HepG2 (cell line): ENCODE results near the gene TMEM151A. TPM values are rescaled to one million over a fixed set of nuclear protein-coding genes. Genes with fewer than 3 reads are reported as not detected.

Source experiments
- ATAC-seq: fragments of 200-7000 bp; cut with Tn5 transposase; 3 replicates; pipeline ENCODE4 v1.9.1; 2020; ENCODE audit warnings: mild to moderate bottlenecking, moderate library complexity
- BruUV-seq: library from RNA; stranded (reverse); fragments of 400-500 nt; replicated peaks from 2 replicates; lab custom pipeline; 2021; lab: Mats Ljungman, UMichigan
- CTCF ChIA-PET: fragments of 300-600 bp; formaldehyde crosslinking; extraction: SDS; loops from one replicate; lab custom pipeline; 2021; ENCODE audit warnings: low total read pairs, inconsistent platforms, low intra/inter-chr PET ratio; lab: Yijun Ruan, JAX
- POLR2A ChIA-PET: fragments of 350-600 bp; sonication (Branson Sonifier 250); formaldehyde crosslinking; loops from one replicate; lab custom pipeline; 2020; ENCODE audit warnings: antibody characterized with exemption, inconsistent platforms; lab: Yijun Ruan, JAX
- DNase-seq: peaks from one replicate; pipeline ENCODE4 v3.0.0-alpha.2; 2015; ENCODE audit warnings: low spot score
- FAIRE-seq: peaks from 3 replicates; lab custom pipeline; 2011; peaks lifted over from hg19 to GRCh38; lab: Jason Lieb, UNC
- H2AFZ ChIP-seq: one replicate; pipeline ENCODE4 v1.6.1; 2011; ENCODE audit warnings: low read length, inconsistent platforms
- H3K27ac ChIP-seq: fragments of 300-600 bp; 3 replicates; pipeline ENCODE4 v1.8.0; 2011; ENCODE audit warnings: mixed run types, mild to moderate bottlenecking, mixed read lengths, low read length, inconsistent platforms; ENCODE audit not compliant: insufficient read depth; ENCODE audit errors: extremely low read length
- H3K27me3 ChIP-seq, 2 experiments: fragments of 200-600 bp in 1 of 2; 2 replicates in 1 of 2; 3 replicates in 1 of 2; pipeline versions ENCODE4 v1.6.0 to v1.8.0; 2011; ENCODE audit warnings: low read length in 2 of 2, mild to moderate bottlenecking in 2 of 2, moderate library complexity in 2 of 2, inconsistent platforms in 1 of 2; ENCODE audit not compliant: insufficient read depth in 2 of 2, control insufficient read depth in 1 of 2
- H3K36me3 ChIP-seq, 2 experiments: fragments of 200-600 bp in 1 of 2; replicated peaks in 1 of 2; 2 replicates in 1 of 2; 3 replicates in 1 of 2; pipeline versions ENCODE4 v1.5.1 to v1.8.0; 2011; ENCODE audit warnings: low read length in 2 of 2, inconsistent platforms in 1 of 2; ENCODE audit not compliant: insufficient read depth in 2 of 2, control insufficient read depth in 1 of 2
- H3K4me1 ChIP-seq: 2 replicates; pipeline ENCODE4 v1.5.1; 2012; ENCODE audit warnings: low read length, inconsistent platforms; ENCODE audit not compliant: insufficient read depth
- H3K4me2 ChIP-seq: 2 replicates; pipeline ENCODE4 v1.6.0; 2011; ENCODE audit warnings: low read depth, low read length, inconsistent platforms
- H3K4me3 ChIP-seq, 3 experiments: fragments of 200-600 bp in 1 of 3; sonication (generic), shearing (Covaris generic) in 1 of 3; replicated peaks in 1 of 3; 2 replicates each; pipeline ENCODE4 v1.5.1; 2011 to 2016; ENCODE audit warnings: low read length in 3 of 3, inconsistent platforms in 2 of 3, low read depth in 2 of 3, mild to moderate bottlenecking in 2 of 3, control low read depth in 1 of 3, mixed read lengths in 1 of 3; ENCODE audit not compliant: insufficient read depth in 1 of 3
- H3K79me2 ChIP-seq: one replicate; pipeline ENCODE4 v1.6.1; 2011; ENCODE audit warnings: low read length, inconsistent platforms; ENCODE audit not compliant: insufficient read depth
- H3K9ac ChIP-seq: 2 replicates; pipeline ENCODE4 v1.6.0; 2011; ENCODE audit warnings: mild to moderate bottlenecking, low read depth, low read length, inconsistent platforms; ENCODE audit not compliant: insufficient read depth
- H3K9me3 ChIP-seq: 2 replicates; pipeline ENCODE4 v1.5.1; 2012; ENCODE audit warnings: mild to moderate bottlenecking, low read length
- H4K20me1 ChIP-seq: 2 replicates; pipeline ENCODE4 v1.6.0; 2011; ENCODE audit warnings: inconsistent platforms, mild to moderate bottlenecking, low read length, moderate library complexity; ENCODE audit not compliant: insufficient read depth
- FLYWCH1 ChIP-seq: sonication (generic); formaldehyde crosslinking; IDR thresholded peaks from 2 replicates; pipeline ENCODE4 v1.8.1; 2023; ENCODE audit warnings: mild to moderate bottlenecking, missing genetic modification reagents
- MED13 ChIP-seq: sonication (generic); formaldehyde crosslinking; IDR thresholded peaks from 2 replicates; pipeline ENCODE4 v1.5.0; 2020; ENCODE audit warnings: missing genetic modification reagents
- SALL2 ChIP-seq: sonication (generic); formaldehyde crosslinking; IDR thresholded peaks from 2 replicates; pipeline ENCODE4 v1.8.1; 2023; ENCODE audit warnings: mild to moderate bottlenecking, missing genetic modification reagents, inconsistent platforms
- SNAI1 ChIP-seq: sonication (generic); formaldehyde crosslinking; IDR thresholded peaks from 2 replicates; pipeline ENCODE4 v1.5.0; 2020; ENCODE audit warnings: mild to moderate bottlenecking, missing genetic modification reagents, borderline replicate concordance
- ZKSCAN5 ChIP-seq: sonication (generic); formaldehyde crosslinking; IDR thresholded peaks from 2 replicates; pipeline ENCODE4 v1.5.1; 2020; ENCODE audit warnings: mild to moderate bottlenecking, missing genetic modification reagents
- ZNF337 ChIP-seq: sonication (generic); formaldehyde crosslinking; IDR thresholded peaks from 2 replicates; pipeline ENCODE4 v1.5.1; 2020; ENCODE audit warnings: missing genetic modification reagents, low read depth, mild to moderate bottlenecking, borderline replicate concordance
- ZNF383 ChIP-seq: sonication (generic); formaldehyde crosslinking; IDR thresholded peaks from 2 replicates; pipeline ENCODE4 v1.4.0; 2020; ENCODE audit warnings: missing genetic modification reagents, mild to moderate bottlenecking, borderline replicate concordance
- ZNF550 ChIP-seq: sonication (generic); formaldehyde crosslinking; IDR thresholded peaks from 2 replicates; pipeline ENCODE4 v1.4.0; 2020; ENCODE audit warnings: mild to moderate bottlenecking, missing genetic modification reagents, borderline replicate concordance
- ZNF616 ChIP-seq: sonication (generic); formaldehyde crosslinking; IDR thresholded peaks from 2 replicates; pipeline ENCODE4 v1.5.0; 2020; ENCODE audit warnings: low read depth, mild to moderate bottlenecking, missing genetic modification reagents
- ZNF629 ChIP-seq: sonication (generic); formaldehyde crosslinking; conservative IDR thresholded peaks from 2 replicates; pipeline ENCODE4 v1.5.0; 2020; ENCODE audit warnings: missing genetic modification reagents
- ZSCAN29 ChIP-seq: sonication (generic); formaldehyde crosslinking; conservative IDR thresholded peaks from 2 replicates; pipeline ENCODE4 v1.4.0; 2020; ENCODE audit warnings: mild to moderate bottlenecking, missing genetic modification reagents
- WGBS: methylation state at CpG from one replicate; pipeline ENCODE4 v1.1.6; 2017; ENCODE audit warnings: low lambda C conversion rate; 5-methylcytosine and 5-hydroxymethylcytosine counted together
- in situ Hi-C: cut with HindIII; loops from 2 replicates; pipeline ENCODE4 v1.10.0; 2017; ENCODE audit warnings: low pct_unique_long_range_greater_than_20kb; ENCODE audit not compliant: extremely low pct_ligation_motif_present
- intact Hi-C: fragments of 100-400 bp; cut with micrococcal nuclease; formaldehyde crosslinking; loops from one replicate; pipeline ENCODE4 v1.10.0; 2022; ENCODE audit not compliant: unreplicated experiment
- polyA plus RNA-seq, 8 experiments: library from polyadenylated mRNA; depleted of rRNA in 3 of 8; stranded (reverse) in 7 of 8; unstranded in 1 of 8; fragments of >200 nt; fragmentation: Illumina TruSeq in 4 of 8; extraction: Trizol in 4 of 8; gene quantifications; 2 replicates each; pipeline versions ENCODE4 v1.2.1 to v1.2.3, GENCODE V29; 2011 to 2016; ENCODE audit warnings: low read depth in 4 of 8, missing spikeins in 1 of 8, mixed read lengths in 1 of 8; ENCODE audit not compliant: insufficient read depth in 1 of 8
- total RNA-seq, 5 experiments: library from RNA; depleted of rRNA; stranded (reverse); fragments of >200 nt; fragmentation: Illumina TruSeq; extraction: Trizol; gene quantifications; 2 replicates each; pipeline ENCODE4 v1.2.3, GENCODE V29; 2016; ENCODE audit warnings: low read depth in 1 of 5
- TF ChIP-seq, protein P1 (sequence below): sonication (generic); formaldehyde crosslinking; IDR thresholded peaks from 2 replicates; pipeline ENCODE4 v1.4.0; 2020; ENCODE audit warnings: missing genetic modification reagents, borderline replicate concordance
- TF ChIP-seq, protein P2 (sequence below): sonication (generic); formaldehyde crosslinking; IDR thresholded peaks from 2 replicates; pipeline ENCODE4 v1.8.0; 2022; ENCODE audit warnings: mild to moderate bottlenecking, missing genetic modification reagents
- TF ChIP-seq, protein P3 (sequence below): fragments of 450-650 bp; IDR thresholded peaks from 2 replicates; pipeline ENCODE4 v1.6.1; 2016
- TF ChIP-seq, protein P4 (sequence below): sonication (generic); formaldehyde crosslinking; IDR thresholded peaks from 2 replicates; pipeline ENCODE4 v1.5.0; 2020; ENCODE audit warnings: missing genetic modification reagents

Gene TMEM151A
- total and polyA plus RNA-seq, 2 of the 13 experiments (the other 11 are each of a cell fraction or from before 2014, with no cell fraction given), result 0.18 to 0.33 TPM

DNA sequence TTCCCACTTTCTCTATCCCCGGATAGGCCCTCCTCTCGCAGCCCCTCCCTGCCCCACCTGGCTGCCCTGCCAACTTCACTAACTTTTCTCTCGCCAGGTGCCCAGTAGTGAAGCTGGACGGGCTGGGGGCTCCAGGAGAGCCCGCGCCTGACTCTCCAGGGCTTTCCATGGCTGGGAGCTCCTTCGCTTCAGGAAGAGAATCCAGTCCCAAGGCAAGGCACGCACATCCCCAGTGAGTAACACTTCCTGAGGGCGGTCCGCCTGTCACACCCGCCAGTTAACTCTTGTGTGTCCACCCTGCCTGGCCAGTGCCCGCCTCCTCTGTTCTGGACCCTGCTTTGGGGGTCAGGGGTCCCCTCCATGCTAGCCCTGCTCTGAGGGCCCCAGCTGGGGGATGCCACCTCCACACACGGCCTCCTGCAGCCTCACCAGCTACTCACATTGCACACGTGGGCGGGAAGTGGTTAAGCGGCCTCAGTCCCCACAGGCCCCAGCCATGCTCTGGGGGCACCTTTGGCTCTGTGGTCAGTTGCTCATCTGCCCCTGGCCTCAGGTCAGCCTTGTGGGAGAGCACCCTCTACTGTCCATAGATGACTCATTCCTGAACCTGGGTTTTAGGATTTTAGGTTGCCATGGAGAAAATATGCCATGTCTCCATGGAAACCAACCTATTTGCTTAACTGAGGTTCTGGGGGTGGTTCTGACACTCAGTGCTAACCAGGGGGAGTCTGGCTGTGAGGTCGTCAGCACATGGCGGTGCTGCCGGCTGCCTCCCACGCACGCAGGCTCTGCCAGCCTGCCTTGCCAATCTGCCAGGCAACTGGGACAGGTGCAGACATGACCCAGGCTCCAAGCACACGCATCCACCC, 44.8 kb downstream of the TMEM151A start, which contains the start of gene RIN1:
TSS of gene RIN1 (minus strand) at position 201 of the 869 bp plus-strand sequence. CDS start at position 169, 32 bp downstream.
- Histone ChIP-seq H3K9me3 (no peaks in the 10 kb centered on the region), H4K20me1 (no peaks in the 10 kb centered on the region), H3K4me1 (peaks cover 19% of the 10 kb centered on the region), H3K79me2 (no peaks in the 10 kb centered on the region), H3K4me2 (peak within 1 kb of the TSS; percentile 87), H3K36me3 (peaks cover 12 to 21% of the 10 kb centered on the region in 2 experiments; a peak in 4 of 5 replicates), H3K27me3 (no peaks in the 10 kb centered on the region), H3K27ac (peak within 1 kb of the TSS; percentile 63), H2AFZ (no peak within 1 kb of the TSS), H3K4me3 (peak within 1 kb of the TSS; percentile 64 to 79 (median 70)), H3K9ac (peak within 1 kb of the TSS; percentile 67)
- in situ Hi-C loops (no loop called here), intact Hi-C loops (loop anchor here (1.0 kb wide), 1 partner anchor 24 kb away; no protein-coding TSS in a partner anchor)
- peak; percentile 96 for FAIRE-seq
- ATAC-seq, result peak; percentile 91
- 25% methylated on average over 11 of the region's 22 CpGs for WGBS
- peak; percentile 89 for DNase-seq
- BruUV-seq, result no TSS peak
- ChIA-PET POLR2A (interaction anchor here (0.7 to 3.6 kb wide), 12 partner anchors 8 to 103 kb away, joined by 4 to 59 read pairs (median 5); partner anchors contain the start of genes B4GAT1, BRMS1, CD248 and SLC29A2), CTCF (interaction anchor here (0.6 to 2.1 kb wide), 5 partner anchors 8 to 114 kb away, joined by 3 to 32 read pairs (median 4); no protein-coding TSS in a partner anchor)
- no peak for TF ChIP-seq ZKSCAN5
- TF ChIP-seq, protein P1, sequence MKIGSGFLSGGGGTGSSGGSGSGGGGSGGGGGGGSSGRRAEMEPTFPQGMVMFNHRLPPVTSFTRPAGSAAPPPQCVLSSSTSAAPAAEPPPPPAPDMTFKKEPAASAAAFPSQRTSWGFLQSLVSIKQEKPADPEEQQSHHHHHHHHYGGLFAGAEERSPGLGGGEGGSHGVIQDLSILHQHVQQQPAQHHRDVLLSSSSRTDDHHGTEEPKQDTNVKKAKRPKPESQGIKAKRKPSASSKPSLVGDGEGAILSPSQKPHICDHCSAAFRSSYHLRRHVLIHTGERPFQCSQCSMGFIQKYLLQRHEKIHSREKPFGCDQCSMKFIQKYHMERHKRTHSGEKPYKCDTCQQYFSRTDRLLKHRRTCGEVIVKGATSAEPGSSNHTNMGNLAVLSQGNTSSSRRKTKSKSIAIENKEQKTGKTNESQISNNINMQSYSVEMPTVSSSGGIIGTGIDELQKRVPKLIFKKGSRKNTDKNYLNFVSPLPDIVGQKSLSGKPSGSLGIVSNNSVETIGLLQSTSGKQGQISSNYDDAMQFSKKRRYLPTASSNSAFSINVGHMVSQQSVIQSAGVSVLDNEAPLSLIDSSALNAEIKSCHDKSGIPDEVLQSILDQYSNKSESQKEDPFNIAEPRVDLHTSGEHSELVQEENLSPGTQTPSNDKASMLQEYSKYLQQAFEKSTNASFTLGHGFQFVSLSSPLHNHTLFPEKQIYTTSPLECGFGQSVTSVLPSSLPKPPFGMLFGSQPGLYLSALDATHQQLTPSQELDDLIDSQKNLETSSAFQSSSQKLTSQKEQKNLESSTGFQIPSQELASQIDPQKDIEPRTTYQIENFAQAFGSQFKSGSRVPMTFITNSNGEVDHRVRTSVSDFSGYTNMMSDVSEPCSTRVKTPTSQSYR (CRISPR knock-in tag), result no peak; the same call in 1 of the 2 replicates
- TF ChIP-seq ZNF383, result no peak
- 0 out of 2 replicates have a peak, but pooled peaks have one; percentile 50 for TF ChIP-seq ZNF616 (CRISPR knock-in tag)
- 0 out of 2 replicates have a peak, but pooled peaks have one; percentile 61 for TF ChIP-seq SALL2 (CRISPR knock-in tag)
- TF ChIP-seq, protein P2, sequence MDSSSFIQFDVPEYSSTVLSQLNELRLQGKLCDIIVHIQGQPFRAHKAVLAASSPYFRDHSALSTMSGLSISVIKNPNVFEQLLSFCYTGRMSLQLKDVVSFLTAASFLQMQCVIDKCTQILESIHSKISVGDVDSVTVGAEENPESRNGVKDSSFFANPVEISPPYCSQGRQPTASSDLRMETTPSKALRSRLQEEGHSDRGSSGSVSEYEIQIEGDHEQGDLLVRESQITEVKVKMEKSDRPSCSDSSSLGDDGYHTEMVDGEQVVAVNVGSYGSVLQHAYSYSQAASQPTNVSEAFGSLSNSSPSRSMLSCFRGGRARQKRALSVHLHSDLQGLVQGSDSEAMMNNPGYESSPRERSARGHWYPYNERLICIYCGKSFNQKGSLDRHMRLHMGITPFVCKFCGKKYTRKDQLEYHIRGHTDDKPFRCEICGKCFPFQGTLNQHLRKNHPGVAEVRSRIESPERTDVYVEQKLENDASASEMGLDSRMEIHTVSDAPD (CRISPR knock-in tag), result 0 out of 2 replicates have a peak, but pooled peaks have one; percentile 68
- TF ChIP-seq ZNF629 (CRISPR knock-in tag), result 0 out of 2 replicates have a peak, but pooled peaks have one; percentile 35
- TF ChIP-seq SNAI1 (CRISPR knock-in tag), result no peak
- peak; percentile 83; the same call in 1 of the 2 replicates for TF ChIP-seq ZNF550 (CRISPR knock-in tag)
- TF ChIP-seq FLYWCH1 (CRISPR knock-in tag), result no peak
- TF ChIP-seq, protein P3, sequence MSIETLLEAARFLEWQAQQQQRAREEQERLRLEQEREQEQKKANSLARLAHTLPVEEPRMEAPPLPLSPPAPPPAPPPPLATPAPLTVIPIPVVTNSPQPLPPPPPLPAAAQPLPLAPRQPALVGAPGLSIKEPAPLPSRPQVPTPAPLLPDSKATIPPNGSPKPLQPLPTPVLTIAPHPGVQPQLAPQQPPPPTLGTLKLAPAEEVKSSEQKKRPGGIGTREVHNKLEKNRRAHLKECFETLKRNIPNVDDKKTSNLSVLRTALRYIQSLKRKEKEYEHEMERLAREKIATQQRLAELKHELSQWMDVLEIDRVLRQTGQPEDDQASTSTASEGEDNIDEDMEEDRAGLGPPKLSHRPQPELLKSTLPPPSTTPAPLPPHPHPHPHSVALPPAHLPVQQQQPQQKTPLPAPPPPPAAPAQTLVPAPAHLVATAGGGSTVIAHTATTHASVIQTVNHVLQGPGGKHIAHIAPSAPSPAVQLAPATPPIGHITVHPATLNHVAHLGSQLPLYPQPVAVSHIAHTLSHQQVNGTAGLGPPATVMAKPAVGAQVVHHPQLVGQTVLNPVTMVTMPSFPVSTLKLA, result peak; percentile 82
- TF ChIP-seq ZNF337 (CRISPR knock-in tag), result no peak
- 0 out of 2 replicates have a peak, but pooled peaks have one; percentile 13 for TF ChIP-seq MED13 (CRISPR knock-in tag)
- TF ChIP-seq, protein P4, sequence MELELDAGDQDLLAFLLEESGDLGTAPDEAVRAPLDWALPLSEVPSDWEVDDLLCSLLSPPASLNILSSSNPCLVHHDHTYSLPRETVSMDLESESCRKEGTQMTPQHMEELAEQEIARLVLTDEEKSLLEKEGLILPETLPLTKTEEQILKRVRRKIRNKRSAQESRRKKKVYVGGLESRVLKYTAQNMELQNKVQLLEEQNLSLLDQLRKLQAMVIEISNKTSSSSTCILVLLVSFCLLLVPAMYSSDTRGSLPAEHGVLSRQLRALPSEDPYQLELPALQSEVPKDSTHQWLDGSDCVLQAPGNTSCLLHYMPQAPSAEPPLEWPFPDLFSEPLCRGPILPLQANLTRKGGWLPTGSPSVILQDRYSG (CRISPR knock-in tag), result no peak
- TF ChIP-seq ZSCAN29 (CRISPR knock-in tag), result peak; percentile 36; the same call in 1 of the 2 replicates
